GM21526 (cell line): Measurements from ENCODE around the gene SHB.

ENCODE experiments used
- ATAC-seq: cut with Tn5 transposase; IDR thresholded peaks from one replicate; pipeline ENCODE4 v1.9.1; 2021; ENCODE audit warnings: moderate library complexity; ENCODE audit not compliant: unreplicated experiment, low FRiP score

The SHB gene

DNA sequence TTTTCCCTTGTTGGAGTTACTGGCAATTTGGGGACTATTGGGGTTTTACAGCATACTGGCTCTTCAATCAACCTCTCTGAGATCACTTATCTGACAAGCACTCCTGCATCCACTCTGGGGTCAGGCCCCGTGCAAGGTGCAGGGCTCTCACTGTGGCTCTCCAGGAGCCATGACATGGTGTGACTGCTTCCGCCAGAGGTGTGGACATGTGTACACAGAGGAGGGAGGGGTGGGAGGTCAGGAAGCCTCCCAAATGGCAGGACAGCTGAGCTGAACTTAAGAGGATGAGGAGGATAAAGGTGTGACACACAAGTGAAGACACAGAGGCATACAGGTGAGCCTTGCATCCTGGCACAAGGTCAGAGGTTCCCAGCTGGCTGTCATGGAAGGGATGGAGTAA lies 24.3 kb downstream of the SHB start:
- ATAC-seq: no peak

DNA sequence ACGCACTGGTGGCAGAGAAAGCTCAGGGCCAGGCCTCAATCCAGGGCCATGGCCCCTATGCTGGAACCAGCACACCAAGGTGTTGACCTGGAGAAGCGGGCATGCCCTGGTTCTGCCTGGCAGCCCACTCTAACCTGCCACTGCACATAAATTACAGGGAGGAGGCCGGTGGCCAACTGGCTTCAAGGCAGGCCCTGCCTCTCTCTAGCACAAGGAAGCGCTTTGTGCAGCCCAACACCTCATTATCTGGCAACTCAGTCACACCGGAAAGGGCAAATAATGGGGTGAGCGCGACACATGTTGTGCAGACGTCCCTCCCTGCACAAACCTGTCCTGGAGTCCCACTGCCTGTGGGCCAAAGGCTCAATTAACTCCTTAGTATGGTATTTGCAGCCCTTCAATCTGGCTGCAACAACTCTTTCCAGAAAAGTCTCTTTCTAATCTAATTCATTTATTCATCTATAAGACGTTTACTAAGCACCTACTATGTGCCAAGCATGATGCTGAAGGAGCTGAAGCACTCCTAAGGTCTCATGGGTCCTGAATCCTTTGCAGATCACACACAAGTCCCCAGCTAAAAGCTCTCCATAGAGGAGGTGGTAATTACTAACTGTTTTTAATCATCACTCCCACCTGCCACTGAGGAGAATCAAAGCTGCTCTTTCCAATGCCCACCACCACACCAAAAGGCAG lies 24.9 kb downstream of the SHB start:
- ATAC-seq: no peak

DNA sequence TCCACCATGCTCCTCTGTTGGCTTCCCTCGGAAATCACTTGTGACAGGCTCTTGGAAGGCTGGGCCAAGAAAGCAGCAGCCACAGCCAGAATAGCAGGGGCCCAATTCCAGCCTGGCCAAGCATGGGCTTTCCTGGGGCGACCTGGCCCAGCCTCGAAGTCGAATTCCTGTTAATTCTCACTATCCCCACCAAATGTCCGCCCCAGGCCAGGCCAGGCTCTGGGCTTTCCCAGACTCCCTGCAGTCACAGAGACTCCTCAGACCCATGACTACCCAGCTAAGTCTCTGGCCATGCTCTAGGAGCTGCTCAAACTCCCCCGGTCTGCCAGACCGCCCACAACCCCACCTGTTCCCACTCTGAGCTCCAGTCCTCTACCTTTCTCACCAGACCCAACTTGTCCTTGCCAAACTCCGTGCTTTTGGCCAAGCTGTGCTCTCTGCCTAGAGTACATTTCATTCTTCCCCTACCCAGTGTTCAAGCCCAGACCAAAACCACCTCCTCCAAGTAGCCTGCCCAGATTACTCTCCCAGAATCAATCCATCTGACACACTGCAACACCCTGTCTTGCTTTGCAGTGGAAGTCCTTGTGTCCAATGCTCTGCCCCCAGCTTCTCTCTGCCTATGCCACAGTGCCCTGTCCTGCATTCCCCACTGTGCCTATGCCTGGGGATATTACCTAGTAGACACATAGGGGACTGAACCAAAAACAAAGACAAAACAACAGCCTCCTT lies 26.2 kb downstream of the SHB start:
- no peak for ATAC-seq

DNA sequence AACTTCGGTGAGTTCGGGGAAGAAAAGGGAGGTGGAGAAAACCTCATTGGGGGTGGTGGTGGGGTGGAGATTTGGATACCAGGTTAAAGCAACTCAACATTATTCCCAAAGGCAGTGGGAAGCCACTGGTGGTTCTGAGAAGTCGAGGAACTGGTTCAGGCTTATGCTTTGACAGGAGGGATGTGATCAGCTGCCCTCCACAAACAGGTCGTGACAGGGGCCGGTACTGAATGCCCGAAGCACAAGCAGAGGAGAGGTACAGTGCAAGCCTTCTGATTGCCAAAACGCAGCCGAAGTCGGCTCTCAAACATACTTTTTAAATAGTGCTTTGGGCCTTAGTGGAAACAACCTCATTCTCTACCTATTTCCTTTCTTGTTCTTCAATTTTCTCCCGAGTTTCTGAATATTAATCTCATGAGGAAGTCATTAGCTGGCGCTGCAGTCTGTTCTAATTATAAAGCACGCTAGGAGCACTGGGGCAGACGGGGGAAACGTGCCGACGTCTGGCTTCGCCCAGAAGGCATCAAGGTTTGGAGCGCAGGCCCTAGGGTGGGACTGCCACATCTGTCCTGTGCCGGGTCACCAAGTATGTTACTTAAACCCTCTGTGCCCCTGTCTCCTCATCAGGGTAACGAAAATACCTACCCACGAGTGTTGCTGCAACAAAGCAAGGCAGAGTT lies 27.3 kb downstream of the SHB start:
- no peak for ATAC-seq

DNA sequence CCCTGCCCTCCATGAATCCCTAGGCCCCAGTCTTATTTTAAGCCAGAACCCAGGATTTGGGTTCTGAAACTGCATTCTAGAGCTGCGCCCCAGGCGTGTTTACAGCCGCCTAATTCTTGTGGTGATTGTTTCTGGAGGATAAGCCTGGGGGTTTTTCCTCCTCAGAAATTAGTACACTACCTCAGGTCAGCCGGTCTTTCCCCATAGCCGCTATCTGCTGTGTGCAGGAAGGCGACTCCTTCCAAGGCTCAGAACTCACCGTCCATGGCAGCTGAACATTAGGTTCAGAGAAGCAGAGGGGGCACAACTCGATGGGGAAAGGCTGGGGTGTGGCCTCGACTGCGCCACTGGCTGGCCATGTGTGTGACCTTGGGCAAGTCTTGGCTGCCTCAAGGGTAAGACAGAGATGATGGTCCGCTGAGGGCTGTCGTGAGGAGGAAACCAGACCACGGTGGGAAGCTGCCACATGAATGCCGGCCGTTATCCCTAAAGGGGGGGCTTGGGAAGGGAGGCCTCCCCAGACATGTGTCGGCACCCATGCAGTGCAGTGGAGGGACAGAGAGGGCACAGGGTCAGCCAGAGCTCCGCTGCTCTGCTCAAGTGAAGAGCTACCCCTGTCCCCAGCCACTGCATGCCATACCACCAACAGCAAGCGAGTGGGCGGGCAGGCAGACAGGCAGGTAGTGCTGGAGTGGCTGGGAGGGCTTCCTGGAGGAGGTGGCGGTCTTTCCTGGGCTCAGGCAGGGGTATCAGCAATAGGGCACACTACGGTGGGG lies 28.9 kb downstream of the SHB start:
- no peak for ATAC-seq

DNA sequence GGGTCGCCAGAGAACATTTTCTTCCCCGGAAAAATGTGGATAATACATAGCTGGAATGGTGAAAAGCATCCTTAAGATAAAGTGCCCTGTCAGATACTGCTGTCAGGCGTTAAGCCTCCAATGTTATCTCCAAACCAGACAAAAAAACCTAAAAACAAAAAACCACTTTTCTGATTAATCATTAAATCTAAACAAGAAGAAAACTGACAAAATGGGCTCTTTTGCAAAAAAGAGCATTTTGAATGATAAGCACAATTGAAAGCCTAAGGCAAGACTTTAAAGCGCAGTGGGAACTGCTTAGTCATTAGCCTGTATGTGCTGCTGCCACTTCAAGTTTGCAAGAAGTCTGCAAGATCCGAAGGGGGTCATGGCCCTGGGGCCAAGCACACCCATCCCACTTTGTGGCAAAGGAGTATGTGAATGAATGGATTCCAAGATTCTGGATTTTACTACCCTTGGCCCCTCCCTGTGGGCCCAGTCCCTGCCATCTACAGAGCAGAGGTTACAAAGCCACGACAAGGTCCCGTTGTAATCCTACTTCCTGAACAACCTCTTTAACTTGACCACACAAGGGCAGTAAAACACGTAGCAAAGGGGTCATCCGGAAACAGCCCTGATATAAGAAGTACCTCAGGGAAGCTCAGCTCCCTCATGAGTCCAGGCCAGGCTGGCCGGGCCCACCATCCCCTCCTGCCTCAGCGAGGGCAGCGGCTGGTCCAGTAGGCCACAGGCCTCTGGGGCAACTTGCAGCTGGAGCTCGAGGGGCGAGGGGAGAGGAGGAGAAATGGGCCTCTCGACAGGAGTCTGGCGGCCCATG lies 29.7 kb downstream of the SHB start:
- ATAC-seq: no peak

DNA sequence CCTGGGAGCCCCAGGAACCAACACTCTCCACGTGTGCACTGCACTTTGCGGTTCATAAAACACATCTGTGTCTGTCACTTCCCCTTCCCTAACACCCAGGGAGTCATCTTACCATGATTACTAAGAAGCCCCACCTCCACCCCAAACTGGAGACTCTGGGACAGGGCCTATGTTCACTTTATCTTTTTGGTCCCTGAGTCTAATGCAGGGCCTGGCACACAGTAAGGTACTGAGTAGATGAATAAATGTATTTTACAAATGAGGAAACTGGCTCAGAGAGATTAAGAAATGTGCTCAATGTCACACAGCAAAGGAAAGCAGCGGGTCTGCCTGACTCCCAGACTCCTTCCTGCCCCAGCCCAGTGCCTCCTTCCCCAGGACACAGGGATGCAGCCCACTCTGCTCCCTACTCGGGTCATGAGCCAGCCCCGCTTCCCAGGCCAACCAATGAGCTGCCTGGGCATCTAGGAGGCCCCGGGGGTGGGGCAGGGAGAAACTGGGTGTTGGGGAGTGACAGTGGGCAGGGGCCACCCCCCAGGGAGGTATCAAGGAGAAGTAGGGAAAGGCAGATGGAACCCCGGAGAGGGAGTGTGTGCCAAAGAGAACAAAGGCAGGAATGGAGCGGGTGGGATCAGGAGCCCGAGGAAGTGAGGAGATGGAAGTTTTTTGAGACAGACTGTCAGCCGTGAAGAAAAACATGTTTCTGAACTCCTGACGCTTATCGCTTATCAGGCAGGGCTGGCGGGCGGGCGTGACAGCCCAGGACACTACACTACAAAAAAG lies 30.5 kb downstream of the SHB start:
- no peak for ATAC-seq

DNA sequence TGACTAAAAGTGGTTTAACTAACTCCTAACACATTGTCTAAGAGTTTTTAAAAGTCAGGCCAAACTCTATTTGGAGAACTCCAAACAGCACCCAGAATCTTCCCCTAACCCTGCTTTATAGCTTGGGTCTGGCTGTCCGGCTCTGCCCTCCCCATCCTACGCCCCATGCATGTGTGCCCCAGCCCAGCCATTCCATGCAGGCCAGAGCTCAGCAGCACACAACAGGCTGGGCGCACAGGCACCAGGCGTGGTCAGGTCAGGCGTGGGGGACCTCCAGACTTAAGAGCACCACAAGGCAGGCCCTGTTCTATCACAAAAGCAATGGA lies 31.1 kb downstream of the SHB start:
- ATAC-seq: no peak

DNA sequence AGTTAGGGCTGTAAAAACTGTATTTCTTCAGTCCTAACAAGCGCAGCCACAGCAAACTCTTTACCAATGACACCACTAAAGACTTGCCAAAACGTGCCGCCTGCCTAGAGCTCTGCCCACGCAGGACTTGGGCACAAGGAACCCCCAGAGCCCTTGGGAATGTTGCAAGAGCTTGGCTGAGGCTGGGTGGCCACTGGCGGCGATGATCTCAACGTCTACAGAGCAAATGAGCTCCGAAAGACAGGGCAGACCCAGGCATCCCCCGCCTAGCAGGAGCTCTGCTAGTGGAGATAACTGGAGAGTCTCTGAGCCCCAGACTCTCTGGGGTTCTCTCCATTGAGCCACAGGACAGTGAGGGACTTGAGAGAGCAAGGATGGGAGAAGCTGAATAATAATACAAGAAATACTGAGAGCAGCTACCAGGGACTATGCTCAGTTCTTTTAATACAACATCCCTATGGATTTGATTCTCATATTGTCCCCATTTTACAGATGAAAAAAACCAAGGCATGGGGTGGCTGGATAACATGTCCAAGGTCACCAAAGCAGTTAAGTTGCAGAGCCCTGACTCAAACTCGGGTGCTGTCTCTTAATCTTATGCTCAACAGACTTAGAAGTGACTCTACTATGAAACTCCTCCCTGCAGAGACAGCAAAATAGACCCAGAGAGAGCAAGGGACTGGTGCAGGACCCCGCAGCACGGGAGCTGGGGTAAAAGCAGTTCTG lies 32.5 kb downstream of the SHB start:
- no peak for ATAC-seq

DNA sequence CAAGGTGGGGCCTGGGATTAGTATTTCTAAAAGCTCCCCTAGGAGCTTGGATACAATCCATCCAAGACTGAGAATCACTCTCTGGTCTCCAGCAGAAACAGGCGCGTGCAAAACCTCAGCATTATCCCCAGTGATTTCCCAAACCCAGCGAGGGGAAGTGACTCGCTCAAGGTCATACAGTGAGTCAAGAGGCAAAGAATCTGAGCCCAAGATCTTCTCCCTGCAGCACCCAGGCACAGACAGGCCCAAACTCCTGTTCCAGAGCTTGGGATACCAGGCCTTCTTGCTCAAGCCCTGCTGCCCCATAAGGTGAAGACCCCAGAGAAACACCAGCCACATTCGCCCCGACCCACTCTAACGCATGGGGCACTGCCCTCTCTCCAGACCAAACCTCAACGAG lies 33.2 kb downstream of the SHB start:
- ATAC-seq: no peak

DNA sequence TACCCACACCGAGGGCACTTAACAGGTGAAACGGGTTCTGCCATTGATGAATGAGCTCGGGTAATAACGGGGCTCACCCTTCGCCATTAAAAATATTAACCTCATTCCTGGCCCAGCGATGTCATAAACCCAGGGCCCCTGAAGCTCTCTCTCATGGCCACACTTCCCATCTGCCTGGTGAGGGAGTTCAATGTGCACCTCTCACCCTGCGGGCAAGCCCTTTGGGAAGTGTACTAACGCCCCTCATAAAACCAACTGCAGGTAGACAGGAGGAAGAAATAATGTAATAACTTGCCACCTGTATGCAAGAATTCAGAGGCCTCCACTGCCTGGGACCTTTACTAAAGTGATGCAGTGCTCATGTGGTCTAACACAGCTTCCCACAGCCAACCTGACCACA lies 35.1 kb downstream of the SHB start:
- no peak for ATAC-seq

DNA sequence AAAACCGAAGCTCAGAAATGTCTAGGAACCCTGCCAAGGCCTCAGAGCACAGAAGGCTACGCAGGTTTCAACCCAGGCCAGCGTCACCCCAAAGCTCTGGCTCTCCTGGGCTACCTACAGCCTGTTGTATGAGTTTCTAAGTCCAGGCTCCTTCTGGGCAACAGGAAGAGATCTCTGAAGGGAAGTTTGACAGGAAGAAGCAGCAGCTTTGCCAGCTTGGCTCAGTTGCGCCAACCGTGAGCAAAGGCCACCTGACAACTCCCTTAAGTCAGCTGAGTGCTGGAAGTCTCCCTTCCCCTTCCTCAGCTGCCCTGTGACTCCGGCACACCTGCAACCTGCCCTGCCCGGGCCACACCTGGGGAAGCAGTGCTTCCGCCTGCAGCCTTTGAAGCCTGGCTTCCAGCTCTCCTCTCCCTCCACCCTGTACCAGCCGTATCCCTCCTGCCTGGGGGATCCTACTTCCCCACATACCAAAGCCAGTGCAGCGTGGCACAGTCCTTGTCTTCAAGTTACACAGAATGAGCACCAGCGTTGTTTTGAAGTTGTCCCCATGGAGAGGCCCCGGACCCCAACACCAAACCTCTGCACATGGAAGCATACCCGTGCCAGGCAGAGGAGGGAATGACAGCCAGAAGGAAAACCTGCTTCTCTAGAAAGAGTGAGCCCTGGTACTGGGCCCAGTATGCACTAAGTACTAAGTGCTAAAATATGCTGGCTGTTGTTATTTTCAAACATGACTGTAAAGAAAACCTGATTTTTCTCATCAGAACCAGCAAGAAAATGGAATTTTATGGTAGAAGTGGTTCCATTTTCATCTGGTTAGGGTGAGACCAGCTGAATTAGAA lies 36.5 kb downstream of the SHB start:
- ATAC-seq: no peak

DNA sequence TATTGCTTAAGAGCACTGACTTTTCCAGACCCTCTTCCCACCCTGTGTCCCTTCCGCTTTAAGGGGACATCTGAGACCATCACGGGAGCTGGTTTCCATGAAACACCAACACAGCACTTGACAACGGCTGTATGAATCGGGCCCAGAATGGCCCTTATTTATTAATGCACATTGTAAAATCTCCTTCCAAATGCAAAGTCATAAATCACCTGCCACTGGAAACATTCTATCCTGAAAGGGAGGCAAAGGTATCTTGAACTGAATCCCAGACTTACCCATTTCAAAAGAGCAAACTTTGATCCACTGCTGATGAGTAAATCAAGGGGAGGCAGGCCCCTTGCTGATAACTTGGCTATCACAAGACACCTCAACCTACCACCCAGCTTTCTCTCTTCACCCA lies 37.4 kb downstream of the SHB start:
- ATAC-seq: no peak

DNA sequence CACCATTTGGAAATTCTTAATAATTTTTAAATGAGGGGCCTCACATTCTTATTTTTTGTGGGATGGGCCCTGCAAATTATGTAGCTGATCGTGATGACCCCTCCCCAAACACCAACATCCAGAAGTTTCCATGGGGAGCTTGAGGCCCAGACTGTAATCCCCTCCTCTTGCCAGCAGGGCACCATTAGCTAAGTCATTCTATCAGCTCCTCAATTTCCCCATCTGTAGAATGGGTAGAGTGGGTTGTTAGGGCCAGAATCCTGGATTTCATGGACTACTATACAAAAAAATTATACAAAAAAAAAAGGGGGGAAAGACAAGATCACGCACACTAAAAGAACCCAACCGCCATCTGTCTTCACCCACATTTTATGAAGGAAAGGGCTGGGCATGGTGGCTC lies 38.4 kb downstream of the SHB start:
- ATAC-seq: no peak

DNA sequence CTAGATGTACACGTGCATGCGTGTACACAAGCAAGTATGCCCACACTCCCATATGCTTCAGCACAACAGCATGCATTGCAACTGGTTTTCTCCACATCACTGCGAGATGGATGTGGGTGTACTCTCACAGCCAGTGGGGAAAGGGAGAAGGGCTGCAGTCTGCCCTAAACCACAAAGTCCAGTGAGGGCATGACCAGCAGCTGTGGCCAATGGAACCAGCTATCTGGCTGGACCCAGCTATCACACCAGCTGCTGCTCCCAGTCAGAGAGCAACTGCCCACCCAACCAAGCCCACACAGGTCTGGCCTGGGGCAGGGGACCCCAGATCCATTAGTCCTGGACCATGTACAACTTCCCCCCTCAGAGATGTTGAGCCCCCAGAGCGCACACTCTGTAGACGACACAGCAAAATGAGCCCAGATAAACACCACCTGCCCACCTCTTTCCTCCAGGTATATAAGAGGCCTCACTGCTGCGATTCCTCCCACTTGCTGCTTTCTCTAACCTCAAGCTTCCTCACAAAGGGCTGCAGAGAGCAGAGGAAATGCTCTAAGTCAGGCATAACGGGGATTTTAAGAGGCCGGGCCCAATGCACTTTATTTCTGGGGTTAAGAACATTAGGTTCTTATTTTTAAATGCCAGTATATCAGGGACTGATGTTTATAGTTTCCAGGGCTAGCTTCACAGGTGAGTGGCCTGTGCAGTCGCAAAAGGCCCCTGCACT lies 39.0 kb downstream of the SHB start:
- ATAC-seq: no peak

DNA sequence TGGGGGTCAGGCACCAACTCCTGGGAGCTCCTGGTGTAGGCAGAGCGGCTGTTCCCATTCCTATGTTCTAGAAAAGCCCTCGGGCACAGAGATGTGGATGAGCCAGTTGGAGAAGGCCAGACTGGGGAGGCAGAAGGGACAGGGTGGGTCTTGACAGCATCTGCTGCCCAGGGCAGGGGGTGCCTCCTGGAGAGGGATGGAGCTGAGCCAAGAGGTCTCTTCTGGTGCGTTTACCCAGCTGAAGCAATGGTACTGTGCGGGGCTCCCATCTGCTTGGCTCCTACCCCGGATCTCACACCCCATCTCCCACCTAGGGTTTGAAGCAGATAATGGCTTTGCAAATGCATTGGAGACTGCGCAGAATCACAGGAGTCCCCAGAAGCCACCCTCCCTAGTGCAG lies 41.3 kb downstream of the SHB start:
- no peak for ATAC-seq

DNA sequence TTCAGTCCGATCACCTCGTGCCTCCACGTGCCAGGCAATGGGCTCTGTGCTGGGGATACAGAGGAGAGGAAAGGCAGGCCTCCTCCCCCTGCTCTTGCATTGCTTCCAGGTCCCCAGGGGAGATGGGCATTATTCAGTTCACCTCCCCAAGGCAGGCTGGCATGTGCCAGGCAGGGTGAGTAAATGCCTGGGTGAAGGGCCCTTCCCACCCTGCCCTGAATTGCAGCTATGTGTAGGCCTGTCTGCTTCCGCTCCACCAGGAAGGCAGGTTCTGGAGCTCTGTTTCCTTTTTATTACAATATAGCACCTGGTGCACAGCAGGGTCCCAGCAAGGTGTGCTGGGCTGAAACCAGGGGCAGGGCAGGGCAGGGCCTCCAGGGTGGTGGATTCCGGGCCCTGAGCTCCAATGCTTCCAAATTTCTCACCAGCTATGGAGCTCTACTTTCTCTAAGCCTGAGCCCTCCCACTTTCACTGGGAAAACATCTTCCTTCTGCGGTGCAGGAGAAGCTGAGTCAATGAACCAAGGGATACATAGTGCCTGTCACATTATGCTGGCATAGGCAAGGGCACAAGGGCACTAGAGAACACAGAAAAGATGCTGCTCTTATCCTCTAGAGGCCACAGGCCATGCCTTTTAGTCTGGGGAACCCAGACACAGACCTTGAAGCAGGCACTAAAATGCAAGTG lies 42.0 kb downstream of the SHB start:
- ATAC-seq: no peak
